Psoas muscle (tissue), 8 donors: ENCODE data around the gene MBTD1. TPM values are rescaled to one million over a fixed set of nuclear protein-coding genes. Genes with fewer than 3 reads are reported as not detected.
"Not testable (repeated sequence)": the region's sequence is repeated elsewhere in the genome, so short reads cannot be mapped to it uniquely, and the experiment has no call there.

Source experiments
- ATAC-seq, 4 donors: fragments of 200-7000 bp; cut with Tn5 transposase; one replicate each; pipeline ENCODE4 v1.9.1; 2020; ENCODE audit warnings: moderate library complexity in 3 of 4, mild to moderate bottlenecking in 2 of 4
- DNase-seq, 2 donors: peaks; one replicate each; pipeline ENCODE4 v3.0.0-alpha.2; 2020
- H3K27ac ChIP-seq: fragments of 200-600 bp; one replicate; pipeline ENCODE4 v1.8.0; 2022
- H3K27me3 ChIP-seq, 3 donors: fragments of 200-600 bp in 1 of 3; one replicate each; pipeline versions ENCODE4 v1.6.1 to v1.8.0; 2013 to 2022; ENCODE audit warnings: low read length in 2 of 3, mild to moderate bottlenecking in 2 of 3, moderate library complexity in 1 of 3; ENCODE audit not compliant: insufficient read depth in 3 of 3
- H3K36me3 ChIP-seq, 2 donors: fragments of 200-600 bp in 1 of 2; one replicate each; pipeline versions ENCODE4 v1.6.1 to v1.8.0; 2013 to 2022; ENCODE audit warnings: low read depth in 1 of 2, mild to moderate bottlenecking in 1 of 2, moderate library complexity in 1 of 2; ENCODE audit not compliant: insufficient read depth in 1 of 2
- H3K4me1 ChIP-seq: fragments of 200-600 bp; one replicate; pipeline ENCODE4 v1.8.0; 2022
- H3K4me3 ChIP-seq: fragments of 200-600 bp; one replicate; pipeline ENCODE4 v1.8.0; 2022; ENCODE audit warnings: mild to moderate bottlenecking
- H3K9me3 ChIP-seq: fragments of 200-600 bp; one replicate; pipeline ENCODE4 v1.8.0; 2022
- WGBS, 3 donors: extraction: QIAGEN DNeasy Blood & Tissue Kit; methylation state at CpG; one replicate each; pipeline versions ENCODE4 v1.1.6 to v1.1.7; 2013; 5-methylcytosine and 5-hydroxymethylcytosine counted together
- intact Hi-C, 2 donors: fragments of 100-400 bp; cut with DNase I; formaldehyde crosslinking; loops; one replicate each; pipeline versions ENCODE4 v1.11.0 to v1.14.2; 2022
- polyA plus RNA-seq, 3 donors: library from polyadenylated mRNA; stranded (reverse); fragments of 200-250 nt; gene quantifications; one replicate each; pipeline ENCODE4 v1.2.3, GENCODE V29; 2013
- total RNA-seq, 4 donors: library from RNA; stranded (reverse); fragmentation: NEBNext Ultra II Directional in 2 of 4; extraction: Animal tissue kit (Norgen Biotek cat#: 25700) in 2 of 4; gene quantifications; one replicate each; pipeline versions ENCODE4 v1.2.1 to v1.2.4, GENCODE V29; 2021 to 2023
- TF ChIP-seq, protein P1 (sequence below): fragments of 200-600 bp; IDR thresholded peaks from one replicate; pipeline ENCODE4 v1.8.0; 2022; ENCODE audit warnings: antibody characterized with exemption
- donor health status: healthy with polysubstance abuse.
- donor health status: DM: no; HTN: no; CAD: no; lungs with moderate emphysema.
- donor health status: Bipolar disorder and iron deficiency.
- donor health status: healthy.
- donor health status: DM: yes; HTN: yes; CAD: no.
- donor health status: DM: no; HTN: no; CAD: no.
- donor health status: DM: no; HTN: no; CAD: no.
- donor health status: DM: yes; HTN: yes; CAD: no.

The MBTD1 gene
- total and polyA plus RNA-seq, 7 donors, result 2.7 to 7.2 (median 5.7) TPM

DNA sequence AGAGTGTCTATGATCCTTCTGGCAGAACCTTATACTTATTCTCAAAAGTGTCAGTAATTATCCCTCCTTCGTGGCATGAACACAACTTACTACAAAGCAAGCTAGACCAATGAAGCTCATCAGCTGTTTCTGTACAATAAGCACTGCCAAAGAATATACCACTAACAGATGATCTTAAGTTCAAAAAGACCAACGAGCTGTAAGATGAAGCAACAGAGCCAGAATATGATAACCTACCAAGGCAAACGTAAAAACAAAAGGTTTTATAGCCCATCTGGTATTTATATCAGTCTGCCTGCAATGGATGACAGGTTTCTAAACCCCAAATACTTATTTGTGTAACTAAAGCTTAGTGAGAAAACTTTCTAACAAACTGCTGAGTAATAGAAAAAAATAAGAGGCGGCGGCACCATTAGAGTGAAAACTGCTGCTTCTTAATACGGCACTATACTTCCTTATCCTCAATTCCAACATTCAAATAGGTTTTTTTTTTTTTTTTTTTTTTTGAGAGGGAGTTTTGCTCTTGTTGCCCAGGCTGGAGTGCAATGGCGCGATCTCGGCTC is 71.5 kb downstream of the MBTD1 start:
- ATAC-seq (no peak), DNase-seq (no peak)
- no peak overlapping the region for H3K4me3 ChIP-seq
- WGBS, 3 donors, result 82 to 86% (median 86%) methylated on average over 9 of the region's 9 CpGs
- no peak overlapping the region for H3K27ac ChIP-seq
- TF ChIP-seq, protein P1, sequence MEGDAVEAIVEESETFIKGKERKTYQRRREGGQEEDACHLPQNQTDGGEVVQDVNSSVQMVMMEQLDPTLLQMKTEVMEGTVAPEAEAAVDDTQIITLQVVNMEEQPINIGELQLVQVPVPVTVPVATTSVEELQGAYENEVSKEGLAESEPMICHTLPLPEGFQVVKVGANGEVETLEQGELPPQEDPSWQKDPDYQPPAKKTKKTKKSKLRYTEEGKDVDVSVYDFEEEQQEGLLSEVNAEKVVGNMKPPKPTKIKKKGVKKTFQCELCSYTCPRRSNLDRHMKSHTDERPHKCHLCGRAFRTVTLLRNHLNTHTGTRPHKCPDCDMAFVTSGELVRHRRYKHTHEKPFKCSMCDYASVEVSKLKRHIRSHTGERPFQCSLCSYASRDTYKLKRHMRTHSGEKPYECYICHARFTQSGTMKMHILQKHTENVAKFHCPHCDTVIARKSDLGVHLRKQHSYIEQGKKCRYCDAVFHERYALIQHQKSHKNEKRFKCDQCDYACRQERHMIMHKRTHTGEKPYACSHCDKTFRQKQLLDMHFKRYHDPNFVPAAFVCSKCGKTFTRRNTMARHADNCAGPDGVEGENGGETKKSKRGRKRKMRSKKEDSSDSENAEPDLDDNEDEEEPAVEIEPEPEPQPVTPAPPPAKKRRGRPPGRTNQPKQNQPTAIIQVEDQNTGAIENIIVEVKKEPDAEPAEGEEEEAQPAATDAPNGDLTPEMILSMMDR, result no peak
- intact Hi-C loops, result no loop called here
- no peaks in the 10 kb centered on the region for H3K9me3 ChIP-seq
- H3K27me3 ChIP-seq, result no peaks in the 10 kb centered on the region
- peaks cover 5 to 93% of the 10 kb centered on the region in 2 donors for H3K36me3 ChIP-seq
- no peaks in the 10 kb centered on the region for H3K4me1 ChIP-seq

DNA sequence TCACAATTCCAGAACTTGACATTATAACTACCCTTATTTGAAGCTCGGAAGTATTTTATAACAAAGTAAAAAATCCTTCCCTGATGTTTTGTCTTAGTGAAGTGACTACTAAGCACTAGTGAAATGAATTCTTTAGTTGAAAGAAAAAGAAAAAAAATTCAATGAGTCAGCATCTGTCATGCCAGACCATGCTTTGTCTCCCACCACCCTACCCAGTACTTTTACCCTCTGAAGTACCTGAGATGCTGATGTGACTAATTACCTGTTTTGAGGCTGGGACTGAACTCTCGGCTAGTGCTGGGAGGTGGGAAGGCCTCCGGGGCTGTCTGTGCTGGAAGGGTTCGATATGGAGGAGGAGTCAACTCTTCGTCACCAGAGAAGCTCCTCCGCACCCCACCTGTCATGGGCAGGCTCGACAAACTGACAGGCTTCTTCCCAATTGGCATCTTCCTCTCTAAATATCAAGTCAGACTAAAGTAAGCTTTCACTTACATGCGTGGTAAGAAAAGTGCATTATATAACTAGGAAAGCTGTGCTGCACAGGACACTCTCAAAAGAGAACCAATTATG is 74.0 kb downstream of the MBTD1 start:
- Histone ChIP-seq H3K4me3 (no peak overlapping the region), H3K27ac (no peak overlapping the region), H3K9me3 (no peaks in the 10 kb centered on the region), H3K27me3 (no peaks in the 10 kb centered on the region), H3K36me3 (peaks cover 0 to 93% of the 10 kb centered on the region in 2 donors), H3K4me1 (no peaks in the 10 kb centered on the region)
- 76 to 89% (median 81%) methylated on average over 8 of the region's 8 CpGs for WGBS, 3 donors
- intact Hi-C loops, result no loop called here
- DNase-seq, result no peak
- TF ChIP-seq, protein P1, result no peak
- no peak for ATAC-seq

DNA sequence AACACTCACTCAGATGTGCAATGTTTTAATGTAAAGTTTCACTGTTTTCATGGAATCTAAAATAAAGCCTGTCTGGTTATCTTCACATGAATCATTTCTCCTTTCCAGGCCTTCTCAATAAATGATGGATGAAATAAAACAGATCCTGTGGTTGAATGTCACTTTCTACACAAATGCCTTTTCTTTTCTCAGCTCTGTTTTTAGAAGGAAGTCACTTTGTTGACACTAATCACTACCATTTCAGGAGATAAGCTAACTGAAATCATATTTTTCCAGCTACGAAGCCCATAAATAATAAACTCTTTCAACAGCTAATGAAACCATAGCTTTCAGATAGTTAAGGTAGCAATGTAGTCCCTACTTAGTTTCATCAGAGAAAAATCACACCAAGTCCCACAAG is 75.7 kb downstream of the MBTD1 start:
- peaks cover 3 to 90% of the 10 kb centered on the region in 2 donors for H3K36me3 ChIP-seq
- WGBS, 3 donors, result 87 to 90% (median 89%) methylated on average over 1 of the region's 1 CpG
- no peaks in the 10 kb centered on the region for H3K4me1 ChIP-seq
- H3K4me3 ChIP-seq, result no peak overlapping the region
- ATAC-seq, result no peak
- DNase-seq, result no peak
- no peaks in the 10 kb centered on the region for H3K27me3 ChIP-seq
- TF ChIP-seq, protein P1, result no peak
- intact Hi-C loops, result no loop called here
- no peaks in the 10 kb centered on the region for H3K9me3 ChIP-seq
- no peak overlapping the region for H3K27ac ChIP-seq

DNA sequence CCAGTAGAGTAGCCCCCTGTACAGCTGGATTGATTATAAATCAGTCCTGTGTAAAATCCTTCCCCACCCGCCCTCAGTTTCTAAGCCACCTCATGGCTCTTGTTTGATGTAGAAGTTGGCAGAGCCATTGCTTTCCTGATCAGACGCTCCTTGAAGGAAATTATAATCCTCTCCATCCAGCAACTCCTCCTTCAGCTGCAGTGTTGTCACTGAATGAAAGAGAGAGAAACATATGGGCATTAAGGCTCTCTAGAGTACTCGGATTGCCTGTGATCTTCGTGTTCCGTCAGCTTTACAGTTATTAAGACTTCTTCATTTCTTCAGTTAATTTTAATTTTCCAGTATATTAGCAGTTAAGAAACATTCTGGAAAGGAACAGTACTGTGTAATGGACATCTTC is 79.4 kb downstream of the MBTD1 start:
- intact Hi-C loops, result no loop called here
- ATAC-seq (no peak), DNase-seq (no peak)
- peaks cover 3 to 83% of the 10 kb centered on the region in 2 donors for H3K36me3 ChIP-seq
- H3K9me3 ChIP-seq, result no peaks in the 10 kb centered on the region
- no peak overlapping the region for H3K27ac ChIP-seq
- TF ChIP-seq, protein P1, result no peak
- no peaks in the 10 kb centered on the region for H3K27me3 ChIP-seq
- no peaks in the 10 kb centered on the region for H3K4me1 ChIP-seq
- 64 to 72% (median 70%) methylated on average over 5 of the region's 5 CpGs for WGBS, 3 donors
- no peak overlapping the region for H3K4me3 ChIP-seq

DNA sequence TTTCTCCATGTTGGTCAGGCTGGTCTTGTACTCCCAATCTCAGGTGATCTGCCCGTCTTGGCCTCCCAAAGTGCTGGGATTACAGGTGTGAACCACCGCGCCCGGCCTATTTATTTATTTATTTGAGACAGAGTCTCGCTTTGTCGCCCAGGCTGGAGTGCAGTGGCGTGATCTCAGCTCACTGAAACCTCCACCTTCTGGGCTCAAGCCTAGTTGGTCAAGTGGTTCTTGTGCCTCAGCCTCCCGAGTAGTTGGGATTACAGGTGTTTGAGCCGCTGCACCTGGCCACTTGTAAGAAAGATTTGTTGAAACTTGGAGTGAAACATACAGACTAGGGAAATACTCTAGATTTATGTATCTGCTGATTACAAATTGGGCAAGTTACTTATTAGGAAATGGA is 87.8 kb downstream of the MBTD1 start:
- H3K27me3 ChIP-seq, H3K4me3 ChIP-seq, ATAC-seq, H3K4me1 ChIP-seq, H3K27ac ChIP-seq, H3K9me3 ChIP-seq, intact Hi-C loops, DNase-seq: not testable (repeated sequence)
- peaks cover 13 to 84% of the 10 kb centered on the region in 2 donors for H3K36me3 ChIP-seq
- WGBS, 3 donors, result 86 to 97% (median 93%) methylated on average over 9 of the region's 9 CpGs
